Measurements from ENCODE around the gene SNCA. TPM values are rescaled to one million over a fixed set of nuclear protein-coding genes. Genes with fewer than 3 reads are reported as not detected.

The SNCA gene
- total and polyA plus RNA-seq, 7 donors = 3.5 to 27.0 (median 20.4) TPM

DNA sequence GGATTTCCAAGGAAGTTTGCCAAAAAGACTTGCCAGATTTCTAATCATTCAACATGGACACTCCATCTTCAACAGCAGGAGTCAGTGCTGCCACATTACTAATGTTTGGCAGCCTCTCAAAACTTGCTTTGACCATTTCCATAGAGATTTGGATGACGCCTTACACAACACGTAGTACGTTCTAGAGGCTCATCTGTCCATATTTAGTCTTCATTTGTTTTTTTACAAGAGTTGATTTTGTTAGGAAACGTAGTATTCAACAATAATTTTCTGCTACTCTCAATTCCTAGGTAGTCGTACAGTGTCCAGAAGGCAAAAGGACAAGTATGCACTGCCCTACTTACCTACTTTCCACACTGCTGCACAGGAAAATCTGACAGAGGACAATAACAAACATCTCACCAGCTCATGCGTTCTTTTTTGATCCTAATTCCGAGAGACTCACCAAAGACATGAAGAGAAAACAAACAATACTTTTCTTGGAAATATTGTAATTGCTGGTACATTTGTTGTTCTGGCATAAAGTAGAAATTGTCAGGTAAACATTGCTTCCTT is 117.3 kb downstream of the SNCA start:
- TF ChIP-seq POLR2AphosphoS5 (IDR thresholded peaks at IDR 0.05) (no peak), EP300 (IDR thresholded peaks at IDR 0.05) (no peak), POLR2A (IDR thresholded peaks at IDR 0.05) (no peak)
- TF ChIP-seq, protein P1, sequence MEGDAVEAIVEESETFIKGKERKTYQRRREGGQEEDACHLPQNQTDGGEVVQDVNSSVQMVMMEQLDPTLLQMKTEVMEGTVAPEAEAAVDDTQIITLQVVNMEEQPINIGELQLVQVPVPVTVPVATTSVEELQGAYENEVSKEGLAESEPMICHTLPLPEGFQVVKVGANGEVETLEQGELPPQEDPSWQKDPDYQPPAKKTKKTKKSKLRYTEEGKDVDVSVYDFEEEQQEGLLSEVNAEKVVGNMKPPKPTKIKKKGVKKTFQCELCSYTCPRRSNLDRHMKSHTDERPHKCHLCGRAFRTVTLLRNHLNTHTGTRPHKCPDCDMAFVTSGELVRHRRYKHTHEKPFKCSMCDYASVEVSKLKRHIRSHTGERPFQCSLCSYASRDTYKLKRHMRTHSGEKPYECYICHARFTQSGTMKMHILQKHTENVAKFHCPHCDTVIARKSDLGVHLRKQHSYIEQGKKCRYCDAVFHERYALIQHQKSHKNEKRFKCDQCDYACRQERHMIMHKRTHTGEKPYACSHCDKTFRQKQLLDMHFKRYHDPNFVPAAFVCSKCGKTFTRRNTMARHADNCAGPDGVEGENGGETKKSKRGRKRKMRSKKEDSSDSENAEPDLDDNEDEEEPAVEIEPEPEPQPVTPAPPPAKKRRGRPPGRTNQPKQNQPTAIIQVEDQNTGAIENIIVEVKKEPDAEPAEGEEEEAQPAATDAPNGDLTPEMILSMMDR (IDR thresholded peaks at IDR 0.05) = no peak

DNA sequence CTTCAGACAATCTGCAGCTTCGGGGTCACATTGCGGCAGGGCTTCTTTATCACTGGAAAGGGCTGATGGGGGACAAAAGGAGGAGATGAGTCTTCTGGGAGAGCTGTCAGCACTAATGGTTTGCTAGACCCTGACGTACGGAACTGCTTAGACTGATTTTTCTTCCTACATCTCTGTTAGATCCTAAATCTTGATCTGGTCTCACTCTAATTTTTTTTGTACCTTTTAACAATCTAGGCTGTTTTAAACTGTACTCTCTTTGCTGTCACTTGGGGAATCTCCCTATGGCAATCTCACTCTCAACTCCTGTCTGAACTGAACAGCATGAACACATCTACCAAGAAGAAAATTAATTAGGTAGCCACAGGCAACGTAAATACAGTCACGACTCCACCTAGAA is 120.1 kb downstream of the SNCA start:
- DNase-seq = no peak

More for the DNA sequence above, 117.3 kb downstream of the SNCA start:
- Histone ChIP-seq H3K4me3 (no peak overlapping the region), H3K36me3 (no peaks in the 10 kb centered on the region), H3K4me1 (no peaks in the 10 kb centered on the region), H3K27ac (no peak overlapping the region), H3K27me3 (no peaks in the 10 kb centered on the region), H3K9me3 (no peaks in the 10 kb centered on the region)
- intact Hi-C loops (cut with DNase I) = no loop called here
- 92 to 93% methylated on average over 7 of the region's 7 CpGs for WGBS, 2 donors
- no peak for DNase-seq

DNA sequence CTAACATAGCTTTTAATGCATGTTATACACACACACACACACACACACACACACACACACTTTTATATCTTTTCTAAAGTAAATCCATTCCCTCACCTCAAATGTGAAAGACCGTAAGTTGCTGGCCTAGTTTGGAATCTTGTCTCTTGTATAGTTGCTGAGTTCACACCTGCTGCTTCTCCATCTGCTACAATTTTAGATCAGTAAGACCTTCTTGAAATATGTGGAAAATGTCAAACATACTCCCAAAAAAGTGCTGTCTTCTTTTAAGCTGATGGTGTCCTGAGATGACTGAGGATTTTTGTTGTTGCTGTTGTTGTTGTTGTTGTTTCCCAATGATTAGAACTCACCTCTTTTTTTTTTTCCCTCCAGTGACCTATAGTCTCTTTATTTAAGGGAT is 121.3 kb downstream of the SNCA start:
- H3K27me3 ChIP-seq = no peaks in the 10 kb centered on the region
- no peak overlapping the region for H3K27ac ChIP-seq
- TF ChIP-seq, protein P1 (IDR thresholded peaks at IDR 0.05) = no peak
- TF ChIP-seq EP300 (IDR thresholded peaks at IDR 0.05) = no peak
- no peak for TF ChIP-seq POLR2AphosphoS5 (IDR thresholded peaks at IDR 0.05)
- TF ChIP-seq POLR2A (IDR thresholded peaks at IDR 0.05) = no peak
- no peak overlapping the region for H3K4me3 ChIP-seq
- intact Hi-C loops (cut with DNase I) = no loop called here
- 96 to 98% methylated on average over 1 of the region's 1 CpG for WGBS, 2 donors
- DNase-seq = no peak
- no peaks in the 10 kb centered on the region for H3K4me1 ChIP-seq
- H3K9me3 ChIP-seq = no peaks in the 10 kb centered on the region
- no peaks in the 10 kb centered on the region for H3K36me3 ChIP-seq

More for the DNA sequence above, 120.1 kb downstream of the SNCA start:
- H3K9me3 ChIP-seq = no peaks in the 10 kb centered on the region
- H3K27me3 ChIP-seq = no peaks in the 10 kb centered on the region
- 85 to 86% methylated on average over 6 of the region's 6 CpGs for WGBS, 2 donors
- intact Hi-C loops (cut with DNase I) = no loop called here
- H3K4me1 ChIP-seq = no peaks in the 10 kb centered on the region
- TF ChIP-seq, protein P1 (IDR thresholded peaks at IDR 0.05) = no peak
- TF ChIP-seq EP300 (IDR thresholded peaks at IDR 0.05) = no peak
- no peak for TF ChIP-seq POLR2A (IDR thresholded peaks at IDR 0.05)
- TF ChIP-seq POLR2AphosphoS5 (IDR thresholded peaks at IDR 0.05) = no peak
- H3K36me3 ChIP-seq = no peaks in the 10 kb centered on the region
- no peak overlapping the region for H3K4me3 ChIP-seq
- no peak overlapping the region for H3K27ac ChIP-seq

DNA sequence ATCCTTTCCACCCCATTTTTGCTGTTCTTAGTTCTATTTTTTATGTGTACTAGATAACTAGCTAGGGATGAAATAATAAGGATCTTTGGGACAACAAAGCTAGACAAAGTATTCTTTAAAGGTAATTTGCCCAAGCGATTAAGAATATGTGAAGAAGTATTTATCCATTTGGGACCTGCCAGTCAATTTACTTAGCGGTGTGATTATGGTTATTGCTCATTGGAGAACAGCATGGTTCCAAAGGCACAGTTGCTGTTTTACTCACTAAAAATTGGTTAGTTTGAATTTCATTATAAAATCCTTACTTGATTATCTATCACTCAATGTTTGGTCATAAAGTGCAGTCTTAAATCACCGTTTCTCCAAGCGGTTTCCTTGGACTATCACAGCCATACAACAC is 124.1 kb downstream of the SNCA start:
- intact Hi-C loops (cut with DNase I) = no loop called here
- Histone ChIP-seq H3K36me3 (no peaks in the 10 kb centered on the region), H3K9me3 (no peaks in the 10 kb centered on the region), H3K4me1 (no peaks in the 10 kb centered on the region), H3K27me3 (no peaks in the 10 kb centered on the region), H3K27ac (no peak overlapping the region), H3K4me3 (no peak overlapping the region)
- TF ChIP-seq POLR2AphosphoS5 (IDR thresholded peaks at IDR 0.05) (no peak), EP300 (IDR thresholded peaks at IDR 0.05) (no peak), POLR2A (IDR thresholded peaks at IDR 0.05) (no peak)
- TF ChIP-seq, protein P1 (IDR thresholded peaks at IDR 0.05) = no peak
- 94 to 95% methylated on average over 4 of the region's 4 CpGs for WGBS, 2 donors
- DNase-seq = no peak

DNA sequence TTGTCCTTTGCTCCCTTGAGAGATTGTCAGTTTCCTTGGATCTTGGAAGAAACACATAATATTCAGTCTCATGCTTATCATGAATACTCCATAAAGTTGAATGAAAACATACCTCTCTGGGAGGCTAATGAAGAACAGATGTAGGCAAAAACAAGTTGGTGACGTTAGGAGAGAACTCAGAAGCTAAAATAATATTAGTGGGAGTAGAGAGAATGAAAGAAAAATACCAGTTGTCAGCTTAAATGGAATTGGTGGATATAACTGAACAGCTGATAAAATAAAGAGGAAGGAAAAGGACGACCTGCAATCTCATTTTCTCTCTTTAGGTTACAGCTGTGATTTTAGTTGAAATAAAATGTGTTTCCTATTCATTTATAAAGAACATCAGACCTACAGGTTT is 124.8 kb downstream of the SNCA start:
- H3K27ac ChIP-seq = no peak overlapping the region
- H3K4me1 ChIP-seq = no peaks in the 10 kb centered on the region
- TF ChIP-seq EP300 (IDR thresholded peaks at IDR 0.05) = no peak
- no peak for TF ChIP-seq POLR2A (IDR thresholded peaks at IDR 0.05)
- TF ChIP-seq, protein P1 (IDR thresholded peaks at IDR 0.05) = no peak
- TF ChIP-seq POLR2AphosphoS5 (IDR thresholded peaks at IDR 0.05) = no peak
- no peak for DNase-seq
- WGBS, 2 donors = 43 to 55% methylated on average over 2 of the region's 2 CpGs
- no peaks in the 10 kb centered on the region for H3K36me3 ChIP-seq
- no peaks in the 10 kb centered on the region for H3K9me3 ChIP-seq
- no peak overlapping the region for H3K4me3 ChIP-seq
- no peaks in the 10 kb centered on the region for H3K27me3 ChIP-seq
- intact Hi-C loops (cut with DNase I) = no loop called here

Measured in sigmoid colon (tissue), 7 donors.